Esophagus muscularis mucosa (tissue), 3 donors: ENCODE data around the gene THSD4.

ENCODE experiments used
- POLR2A ChIP-seq: fragments of 450-650 bp; IDR thresholded peaks from one replicate; pipeline ENCODE4 v1.6.1; 2017; ENCODE audit warnings: antibody characterized with exemption, moderate library complexity, mild to moderate bottlenecking, low read depth
- POLR2AphosphoS5 ChIP-seq, 2 donors: sonication (generic); formaldehyde crosslinking; IDR thresholded peaks; one replicate each; pipeline ENCODE4 v1.6.1; 2017; ENCODE audit warnings: antibody characterized with exemption in 2 of 2
- TF ChIP-seq, protein P1 (sequence below), 3 experiments: fragments of 200-600 bp in 2 of 3; fragments of 450-650 bp in 1 of 3; sonication (generic) in 2 of 3; IDR thresholded peaks; one replicate each; pipeline ENCODE4 v1.5.1; 2017 to 2019; ENCODE audit warnings: antibody characterized with exemption in 3 of 3, mild to moderate bottlenecking in 2 of 3, moderate library complexity in 1 of 3

DNA sequence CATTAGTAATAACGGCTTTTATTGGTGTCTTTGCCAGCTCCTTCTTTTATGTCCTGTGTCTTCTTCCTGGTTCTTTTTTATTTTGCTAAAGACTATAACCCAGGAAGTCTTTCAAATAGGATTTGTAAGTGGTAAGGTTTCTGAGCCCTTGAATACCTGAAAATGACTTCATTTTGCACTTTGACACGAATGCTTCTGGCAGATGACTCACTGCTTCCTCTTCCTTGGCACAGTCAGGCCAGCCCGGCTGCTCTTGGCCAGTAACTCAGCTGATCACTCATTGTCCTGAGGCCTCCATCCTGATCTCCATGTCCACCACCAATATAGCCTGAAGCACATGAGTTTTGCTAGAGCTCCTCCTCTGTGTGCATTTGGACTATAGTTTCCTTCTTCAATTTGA is 646.4 kb downstream of the THSD4 start:
- TF ChIP-seq POLR2AphosphoS5 (IDR thresholded peaks at IDR 0.05) (peak in 1 of 2 donors; percentile 47), POLR2A (no peak)
- TF ChIP-seq, protein P1, sequence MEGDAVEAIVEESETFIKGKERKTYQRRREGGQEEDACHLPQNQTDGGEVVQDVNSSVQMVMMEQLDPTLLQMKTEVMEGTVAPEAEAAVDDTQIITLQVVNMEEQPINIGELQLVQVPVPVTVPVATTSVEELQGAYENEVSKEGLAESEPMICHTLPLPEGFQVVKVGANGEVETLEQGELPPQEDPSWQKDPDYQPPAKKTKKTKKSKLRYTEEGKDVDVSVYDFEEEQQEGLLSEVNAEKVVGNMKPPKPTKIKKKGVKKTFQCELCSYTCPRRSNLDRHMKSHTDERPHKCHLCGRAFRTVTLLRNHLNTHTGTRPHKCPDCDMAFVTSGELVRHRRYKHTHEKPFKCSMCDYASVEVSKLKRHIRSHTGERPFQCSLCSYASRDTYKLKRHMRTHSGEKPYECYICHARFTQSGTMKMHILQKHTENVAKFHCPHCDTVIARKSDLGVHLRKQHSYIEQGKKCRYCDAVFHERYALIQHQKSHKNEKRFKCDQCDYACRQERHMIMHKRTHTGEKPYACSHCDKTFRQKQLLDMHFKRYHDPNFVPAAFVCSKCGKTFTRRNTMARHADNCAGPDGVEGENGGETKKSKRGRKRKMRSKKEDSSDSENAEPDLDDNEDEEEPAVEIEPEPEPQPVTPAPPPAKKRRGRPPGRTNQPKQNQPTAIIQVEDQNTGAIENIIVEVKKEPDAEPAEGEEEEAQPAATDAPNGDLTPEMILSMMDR (IDR thresholded peaks at IDR 0.05), result no peak
